GM23338 (cell line): Measurements from ENCODE around the gene LITAF. TPM values are rescaled to one million over a fixed set of nuclear protein-coding genes. Genes with fewer than 3 reads are reported as not detected.

ENCODE experiments used
- ATAC-seq: fragments of 200-7000 bp; cut with Tn5 transposase; 3 replicates; pipeline ENCODE4 v1.9.1; 2020
- DNase-seq: peaks from one replicate; pipeline ENCODE4 v3.0.0-alpha.2; 2015; ENCODE audit warnings: low spot score
- H2AFZ ChIP-seq: fragments of 200-600 bp; sonication (generic); 2 replicates; pipeline ENCODE4 v1.8.0; 2016; ENCODE audit warnings: antibody characterized with exemption, mild to moderate bottlenecking, moderate library complexity
- H3F3A ChIP-seq: fragments of 200-600 bp; sonication (generic); replicated peaks from 2 replicates; pipeline ENCODE4 v1.8.0; 2017; ENCODE audit warnings: antibody characterized with exemption, mixed run types, low read depth
- H3K27ac ChIP-seq: fragments of 200-600 bp; sonication (generic); 2 replicates; pipeline ENCODE4 v1.6.1; 2016; ENCODE audit warnings: low read depth
- H3K27me3 ChIP-seq: fragments of 200-600 bp; sonication (generic); 2 replicates; pipeline ENCODE4 v1.8.0; 2016; ENCODE audit warnings: mild to moderate bottlenecking, mixed run types, moderate library complexity; ENCODE audit not compliant: insufficient read depth
- H3K36me3 ChIP-seq: fragments of 200-600 bp; sonication (generic); 2 replicates; pipeline ENCODE4 v1.8.0; 2016; ENCODE audit warnings: mild to moderate bottlenecking; ENCODE audit not compliant: insufficient read depth
- H3K4me1 ChIP-seq: fragments of 200-600 bp; sonication (generic); 2 replicates; pipeline ENCODE4 v1.8.0; 2016; ENCODE audit warnings: mild to moderate bottlenecking, moderate library complexity; ENCODE audit not compliant: insufficient read depth
- H3K4me2 ChIP-seq: fragments of 200-600 bp; sonication (generic); 2 replicates; pipeline ENCODE4 v1.7.1; 2017; ENCODE audit warnings: mixed run types
- H3K4me3 ChIP-seq: fragments of 200-600 bp; sonication (generic); 2 replicates; pipeline ENCODE4 v1.6.1; 2016; ENCODE audit warnings: mixed run types
- H3K79me2 ChIP-seq: fragments of 200-600 bp; sonication (generic); replicated peaks from 2 replicates; pipeline ENCODE4 v1.8.0; 2017; ENCODE audit warnings: mild to moderate bottlenecking; ENCODE audit not compliant: insufficient read depth
- H3K9me2 ChIP-seq: fragments of 200-600 bp; sonication (generic); 2 replicates; pipeline ENCODE4 v1.8.0; 2017; ENCODE audit not compliant: insufficient read depth
- H4K20me1 ChIP-seq: fragments of 200-600 bp; sonication (generic); replicated peaks from 2 replicates; pipeline ENCODE4 v1.8.0; 2017; ENCODE audit warnings: mild to moderate bottlenecking; ENCODE audit not compliant: insufficient read depth
- H3K27ac Mint-ChIP-seq: 2 replicates; pipeline ENCODE4 v1.8.0; 2020; ENCODE audit warnings: inconsistent platforms, mild to moderate bottlenecking, moderate library complexity, mixed read lengths
- H3K27me3 Mint-ChIP-seq: 3 replicates; pipeline ENCODE4 v1.8.0; 2022; ENCODE audit warnings: low read depth, mild to moderate bottlenecking, moderate library complexity, mixed read lengths, inconsistent platforms; ENCODE audit not compliant: insufficient read depth, poor library complexity
- H3K36me3 Mint-ChIP-seq: 3 replicates; pipeline ENCODE4 v1.8.0; 2021; ENCODE audit warnings: low read depth, mild to moderate bottlenecking, inconsistent platforms, moderate library complexity, mixed read lengths
- H3K4me1 Mint-ChIP-seq: 3 replicates; pipeline ENCODE4 v1.8.0; 2020; ENCODE audit warnings: mild to moderate bottlenecking, inconsistent platforms, mixed read lengths
- H3K4me3 Mint-ChIP-seq: 3 replicates; pipeline ENCODE4 v1.8.0; 2021; ENCODE audit warnings: moderate library complexity, mild to moderate bottlenecking, inconsistent platforms, mixed read lengths
- H3K9me3 Mint-ChIP-seq: 3 replicates; pipeline ENCODE4 v1.8.0; 2020; ENCODE audit warnings: moderate library complexity, mild to moderate bottlenecking, inconsistent platforms, mixed read lengths
- CREB1 ChIP-seq: fragments of 250-450 bp; sonication (Bioruptor Pico); IDR thresholded peaks from 2 replicates; pipeline ENCODE4 v1.5.0; 2020; ENCODE audit warnings: low read depth, mild to moderate bottlenecking, moderate library complexity
- EZH2 ChIP-seq: fragments of 200-600 bp; sonication (generic); IDR thresholded peaks from one replicate; pipeline ENCODE4 v1.8.0; 2017; ENCODE audit warnings: antibody characterized with exemption, mild to moderate bottlenecking, low read depth; ENCODE audit not compliant: unreplicated experiment
- EZH2phosphoT487 ChIP-seq: fragments of 200-600 bp; sonication (generic); IDR thresholded peaks from one replicate; pipeline ENCODE4 v1.8.1; 2018; ENCODE audit warnings: antibody characterized with exemption; ENCODE audit not compliant: unreplicated experiment
- JUNB ChIP-seq: IDR thresholded peaks from one replicate; pipeline ENCODE4 v1.6.1; 2016; ENCODE audit warnings: antibody characterized with exemption; ENCODE audit not compliant: unreplicated experiment
- NANOG ChIP-seq: IDR thresholded peaks from 2 replicates; pipeline ENCODE4 v1.6.1; 2016; ENCODE audit warnings: antibody characterized with exemption, borderline replicate concordance
- POLR2AphosphoS5 ChIP-seq: IDR thresholded peaks from 2 replicates; pipeline ENCODE4 v1.6.1; 2016; ENCODE audit warnings: antibody characterized with exemption, low read depth
- STAT1 ChIP-seq: IDR thresholded peaks from one replicate; pipeline ENCODE4 v1.6.1; 2016; ENCODE audit warnings: antibody characterized with exemption; ENCODE audit not compliant: unreplicated experiment
- ZNF114 ChIP-seq: fragments of 250-450 bp; sonication (Bioruptor Pico); IDR thresholded peaks from 2 replicates; pipeline ENCODE4 v1.5.0; 2020; ENCODE audit warnings: mild to moderate bottlenecking, moderate library complexity
- ZNF331 ChIP-seq: fragments of 250-450 bp; sonication (Bioruptor Pico); IDR thresholded peaks from 2 replicates; pipeline ENCODE4 v1.5.0; 2020; ENCODE audit warnings: low read depth, mild to moderate bottlenecking, moderate library complexity
- polyA plus RNA-seq: library from polyadenylated mRNA; unstranded; fragments of >200 nt; fragmentation: Nextera tagmentation; extraction: Ambion mirVana; gene quantifications from 2 replicates; pipeline ENCODE4 v1.2.1, GENCODE V29; 2016
- total RNA-seq: library from RNA; depleted of rRNA; stranded (reverse); fragments of >200 nt; shearing (Covaris generic); gene quantifications from 2 replicates; pipeline ENCODE4 v1.2.3, GENCODE V29; 2014
- TF ChIP-seq, protein P1 (sequence below): IDR thresholded peaks from 2 replicates; pipeline ENCODE4 v1.6.1; 2016; ENCODE audit warnings: antibody characterized with exemption
- TF ChIP-seq, protein P2 (sequence below): fragments of 250-450 bp; sonication (Bioruptor Pico); IDR thresholded peaks from 2 replicates; pipeline ENCODE4 v1.5.0; 2020; ENCODE audit warnings: mild to moderate bottlenecking, moderate library complexity
- TF ChIP-seq, protein P3 (sequence below): IDR thresholded peaks from one replicate; pipeline ENCODE4 v1.6.1; 2018; ENCODE audit warnings: antibody characterized with exemption; ENCODE audit not compliant: unreplicated experiment
- TF ChIP-seq, protein P4 (sequence below), 2 experiments: fragments of 200-600 bp in 1 of 2; sonication (generic) in 1 of 2; conservative IDR thresholded peaks; 2 replicates each; pipeline versions ENCODE4 v1.5.1 to v1.6.1; 2016 to 2017; ENCODE audit warnings: antibody characterized with exemption in 2 of 2, low read depth in 2 of 2, mild to moderate bottlenecking in 2 of 2, moderate library complexity in 1 of 2

LITAF gene
- total and polyA plus RNA-seq, 2 experiments from 2014 or later, result 131 to 158 TPM

DNA sequence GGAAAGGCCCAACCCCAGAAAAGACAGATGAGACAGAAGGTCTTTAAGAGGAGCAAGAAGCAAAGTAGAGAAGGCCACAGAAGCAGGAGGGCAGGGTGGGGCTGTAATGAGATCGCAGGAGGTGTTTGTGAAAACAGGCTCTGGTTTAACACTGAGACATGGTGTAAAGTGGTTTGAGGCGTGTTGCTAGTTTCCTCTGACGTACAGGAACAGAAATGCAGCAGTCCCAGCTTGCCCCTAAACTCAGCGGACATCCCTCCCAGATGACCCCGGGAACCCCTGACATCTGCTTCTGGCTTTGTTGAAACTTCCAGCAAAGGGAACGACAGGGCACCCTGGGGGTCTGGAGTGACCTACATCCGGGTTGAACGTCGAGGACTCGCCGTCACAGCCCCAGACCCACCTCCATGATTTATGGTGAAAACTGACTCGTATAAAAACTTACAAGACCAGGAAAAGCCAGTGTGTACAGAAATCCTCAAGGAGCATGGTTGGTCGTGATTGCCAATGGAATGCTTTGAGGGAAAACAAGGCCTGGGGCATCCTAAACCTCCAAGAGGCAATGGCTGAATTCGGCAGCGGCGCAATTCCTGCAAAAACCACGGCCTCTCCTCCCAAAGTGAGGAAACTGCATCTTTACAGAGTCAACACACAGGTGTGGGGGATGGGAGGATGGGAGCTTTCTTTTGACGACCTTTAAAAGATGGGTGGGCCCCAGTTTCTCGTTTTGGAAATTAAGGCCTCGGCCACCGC lies 25.8 kb downstream of the LITAF start:
- peaks cover 30% of the 10 kb centered on the region for H3K4me1 Mint-ChIP-seq
- Histone ChIP-seq H3K36me3 (peaks cover 4% of the 10 kb centered on the region), H3K27me3 (no peaks in the 10 kb centered on the region), H3K79me2 (peaks cover 89% of the 10 kb centered on the region), H2AFZ (no peak overlapping the region), H3K4me1 (peaks cover 39% of the 10 kb centered on the region), H3K27ac (peak overlapping the region; percentile 84), H4K20me1 (peaks cover 10% of the 10 kb centered on the region; the same call in 1 of the 2 replicates), H3F3A (peaks cover 10% of the 10 kb centered on the region), H3K4me2 (peak overlapping the region; percentile 59), H3K4me3 (0 out of 2 replicates have a peak overlapping the region, but pooled peaks have one; percentile 6), H3K9me2 (no peaks in the 10 kb centered on the region)
- peak overlapping the region; percentile 21 for H3K27ac Mint-ChIP-seq
- peaks cover 14% of the 10 kb centered on the region for H3K36me3 Mint-ChIP-seq
- no peak overlapping the region for H3K4me3 Mint-ChIP-seq
- H3K27me3 Mint-ChIP-seq, result peaks cover 13% of the 10 kb centered on the region
- H3K9me3 Mint-ChIP-seq, result peaks cover 6% of the 10 kb centered on the region; the same call in 1 of the 3 replicates
- ATAC-seq (peak; percentile 51), DNase-seq (peak; percentile 59)
- TF ChIP-seq NANOG, result no peak
- no peak for TF ChIP-seq EZH2
- no peak for TF ChIP-seq ZNF114 (CRISPR knock-in tag)
- TF ChIP-seq, protein P1, sequence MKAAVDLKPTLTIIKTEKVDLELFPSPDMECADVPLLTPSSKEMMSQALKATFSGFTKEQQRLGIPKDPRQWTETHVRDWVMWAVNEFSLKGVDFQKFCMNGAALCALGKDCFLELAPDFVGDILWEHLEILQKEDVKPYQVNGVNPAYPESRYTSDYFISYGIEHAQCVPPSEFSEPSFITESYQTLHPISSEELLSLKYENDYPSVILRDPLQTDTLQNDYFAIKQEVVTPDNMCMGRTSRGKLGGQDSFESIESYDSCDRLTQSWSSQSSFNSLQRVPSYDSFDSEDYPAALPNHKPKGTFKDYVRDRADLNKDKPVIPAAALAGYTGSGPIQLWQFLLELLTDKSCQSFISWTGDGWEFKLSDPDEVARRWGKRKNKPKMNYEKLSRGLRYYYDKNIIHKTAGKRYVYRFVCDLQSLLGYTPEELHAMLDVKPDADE, result no peak
- TF ChIP-seq JUNB, result no peak
- no peak for TF ChIP-seq STAT1
- TF ChIP-seq ZNF331 (CRISPR knock-in tag), result no peak
- no peak for TF ChIP-seq POLR2AphosphoS5
- TF ChIP-seq CREB1 (CRISPR knock-in tag), result no peak
- TF ChIP-seq, protein P2, sequence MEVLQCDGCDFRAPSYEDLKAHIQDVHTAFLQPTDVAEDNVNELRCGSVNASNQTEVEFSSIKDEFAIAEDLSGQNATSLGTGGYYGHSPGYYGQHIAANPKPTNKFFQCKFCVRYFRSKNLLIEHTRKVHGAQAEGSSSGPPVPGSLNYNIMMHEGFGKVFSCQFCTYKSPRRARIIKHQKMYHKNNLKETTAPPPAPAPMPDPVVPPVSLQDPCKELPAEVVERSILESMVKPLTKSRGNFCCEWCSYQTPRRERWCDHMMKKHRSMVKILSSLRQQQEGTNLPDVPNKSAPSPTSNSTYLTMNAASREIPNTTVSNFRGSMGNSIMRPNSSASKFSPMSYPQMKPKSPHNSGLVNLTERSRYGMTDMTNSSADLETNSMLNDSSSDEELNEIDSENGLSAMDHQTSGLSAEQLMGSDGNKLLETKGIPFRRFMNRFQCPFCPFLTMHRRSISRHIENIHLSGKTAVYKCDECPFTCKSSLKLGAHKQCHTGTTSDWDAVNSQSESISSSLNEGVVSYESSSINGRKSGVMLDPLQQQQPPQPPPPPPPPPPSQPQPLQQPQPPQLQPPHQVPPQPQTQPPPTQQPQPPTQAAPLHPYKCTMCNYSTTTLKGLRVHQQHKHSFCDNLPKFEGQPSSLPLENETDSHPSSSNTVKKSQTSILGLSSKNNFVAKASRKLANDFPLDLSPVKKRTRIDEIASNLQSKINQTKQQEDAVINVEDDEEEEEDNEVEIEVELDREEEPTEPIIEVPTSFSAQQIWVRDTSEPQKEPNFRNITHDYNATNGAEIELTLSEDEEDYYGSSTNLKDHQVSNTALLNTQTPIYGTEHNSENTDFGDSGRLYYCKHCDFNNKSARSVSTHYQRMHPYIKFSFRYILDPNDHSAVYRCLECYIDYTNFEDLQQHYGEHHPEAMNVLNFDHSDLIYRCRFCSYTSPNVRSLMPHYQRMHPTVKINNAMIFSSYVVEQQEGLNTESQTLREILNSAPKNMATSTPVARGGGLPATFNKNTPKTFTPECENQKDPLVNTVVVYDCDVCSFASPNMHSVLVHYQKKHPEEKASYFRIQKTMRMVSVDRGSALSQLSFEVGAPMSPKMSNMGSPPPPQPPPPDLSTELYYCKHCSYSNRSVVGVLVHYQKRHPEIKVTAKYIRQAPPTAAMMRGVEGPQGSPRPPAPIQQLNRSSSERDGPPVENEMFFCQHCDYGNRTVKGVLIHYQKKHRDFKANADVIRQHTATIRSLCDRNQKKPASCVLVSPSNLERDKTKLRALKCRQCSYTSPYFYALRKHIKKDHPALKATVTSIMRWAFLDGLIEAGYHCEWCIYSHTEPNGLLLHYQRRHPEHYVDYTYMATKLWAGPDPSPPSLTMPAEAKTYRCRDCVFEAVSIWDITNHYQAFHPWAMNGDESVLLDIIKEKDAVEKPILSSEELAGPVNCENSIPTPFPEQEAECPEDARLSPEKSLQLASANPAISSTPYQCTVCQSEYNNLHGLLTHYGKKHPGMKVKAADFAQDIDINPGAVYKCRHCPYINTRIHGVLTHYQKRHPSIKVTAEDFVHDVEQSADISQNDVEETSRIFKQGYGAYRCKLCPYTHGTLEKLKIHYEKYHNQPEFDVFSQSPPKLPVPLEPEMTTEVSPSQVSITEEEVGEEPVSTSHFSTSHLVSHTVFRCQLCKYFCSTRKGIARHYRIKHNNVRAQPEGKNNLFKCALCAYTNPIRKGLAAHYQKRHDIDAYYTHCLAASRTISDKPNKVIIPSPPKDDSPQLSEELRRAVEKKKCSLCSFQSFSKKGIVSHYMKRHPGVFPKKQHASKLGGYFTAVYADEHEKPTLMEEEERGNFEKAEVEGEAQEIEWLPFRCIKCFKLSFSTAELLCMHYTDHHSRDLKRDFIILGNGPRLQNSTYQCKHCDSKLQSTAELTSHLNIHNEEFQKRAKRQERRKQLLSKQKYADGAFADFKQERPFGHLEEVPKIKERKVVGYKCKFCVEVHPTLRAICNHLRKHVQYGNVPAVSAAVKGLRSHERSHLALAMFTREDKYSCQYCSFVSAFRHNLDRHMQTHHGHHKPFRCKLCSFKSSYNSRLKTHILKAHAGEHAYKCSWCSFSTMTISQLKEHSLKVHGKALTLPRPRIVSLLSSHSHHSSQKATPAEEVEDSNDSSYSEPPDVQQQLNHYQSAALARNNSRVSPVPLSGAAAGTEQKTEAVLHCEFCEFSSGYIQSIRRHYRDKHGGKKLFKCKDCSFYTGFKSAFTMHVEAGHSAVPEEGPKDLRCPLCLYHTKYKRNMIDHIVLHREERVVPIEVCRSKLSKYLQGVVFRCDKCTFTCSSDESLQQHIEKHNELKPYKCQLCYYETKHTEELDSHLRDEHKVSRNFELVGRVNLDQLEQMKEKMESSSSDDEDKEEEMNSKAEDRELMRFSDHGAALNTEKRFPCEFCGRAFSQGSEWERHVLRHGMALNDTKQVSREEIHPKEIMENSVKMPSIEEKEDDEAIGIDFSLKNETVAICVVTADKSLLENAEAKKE (CRISPR knock-in tag), result no peak
- TF ChIP-seq, protein P3, sequence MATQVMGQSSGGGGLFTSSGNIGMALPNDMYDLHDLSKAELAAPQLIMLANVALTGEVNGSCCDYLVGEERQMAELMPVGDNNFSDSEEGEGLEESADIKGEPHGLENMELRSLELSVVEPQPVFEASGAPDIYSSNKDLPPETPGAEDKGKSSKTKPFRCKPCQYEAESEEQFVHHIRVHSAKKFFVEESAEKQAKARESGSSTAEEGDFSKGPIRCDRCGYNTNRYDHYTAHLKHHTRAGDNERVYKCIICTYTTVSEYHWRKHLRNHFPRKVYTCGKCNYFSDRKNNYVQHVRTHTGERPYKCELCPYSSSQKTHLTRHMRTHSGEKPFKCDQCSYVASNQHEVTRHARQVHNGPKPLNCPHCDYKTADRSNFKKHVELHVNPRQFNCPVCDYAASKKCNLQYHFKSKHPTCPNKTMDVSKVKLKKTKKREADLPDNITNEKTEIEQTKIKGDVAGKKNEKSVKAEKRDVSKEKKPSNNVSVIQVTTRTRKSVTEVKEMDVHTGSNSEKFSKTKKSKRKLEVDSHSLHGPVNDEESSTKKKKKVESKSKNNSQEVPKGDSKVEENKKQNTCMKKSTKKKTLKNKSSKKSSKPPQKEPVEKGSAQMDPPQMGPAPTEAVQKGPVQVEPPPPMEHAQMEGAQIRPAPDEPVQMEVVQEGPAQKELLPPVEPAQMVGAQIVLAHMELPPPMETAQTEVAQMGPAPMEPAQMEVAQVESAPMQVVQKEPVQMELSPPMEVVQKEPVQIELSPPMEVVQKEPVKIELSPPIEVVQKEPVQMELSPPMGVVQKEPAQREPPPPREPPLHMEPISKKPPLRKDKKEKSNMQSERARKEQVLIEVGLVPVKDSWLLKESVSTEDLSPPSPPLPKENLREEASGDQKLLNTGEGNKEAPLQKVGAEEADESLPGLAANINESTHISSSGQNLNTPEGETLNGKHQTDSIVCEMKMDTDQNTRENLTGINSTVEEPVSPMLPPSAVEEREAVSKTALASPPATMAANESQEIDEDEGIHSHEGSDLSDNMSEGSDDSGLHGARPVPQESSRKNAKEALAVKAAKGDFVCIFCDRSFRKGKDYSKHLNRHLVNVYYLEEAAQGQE, result no peak
- no peak for TF ChIP-seq EZH2phosphoT487
- TF ChIP-seq, protein P4, sequence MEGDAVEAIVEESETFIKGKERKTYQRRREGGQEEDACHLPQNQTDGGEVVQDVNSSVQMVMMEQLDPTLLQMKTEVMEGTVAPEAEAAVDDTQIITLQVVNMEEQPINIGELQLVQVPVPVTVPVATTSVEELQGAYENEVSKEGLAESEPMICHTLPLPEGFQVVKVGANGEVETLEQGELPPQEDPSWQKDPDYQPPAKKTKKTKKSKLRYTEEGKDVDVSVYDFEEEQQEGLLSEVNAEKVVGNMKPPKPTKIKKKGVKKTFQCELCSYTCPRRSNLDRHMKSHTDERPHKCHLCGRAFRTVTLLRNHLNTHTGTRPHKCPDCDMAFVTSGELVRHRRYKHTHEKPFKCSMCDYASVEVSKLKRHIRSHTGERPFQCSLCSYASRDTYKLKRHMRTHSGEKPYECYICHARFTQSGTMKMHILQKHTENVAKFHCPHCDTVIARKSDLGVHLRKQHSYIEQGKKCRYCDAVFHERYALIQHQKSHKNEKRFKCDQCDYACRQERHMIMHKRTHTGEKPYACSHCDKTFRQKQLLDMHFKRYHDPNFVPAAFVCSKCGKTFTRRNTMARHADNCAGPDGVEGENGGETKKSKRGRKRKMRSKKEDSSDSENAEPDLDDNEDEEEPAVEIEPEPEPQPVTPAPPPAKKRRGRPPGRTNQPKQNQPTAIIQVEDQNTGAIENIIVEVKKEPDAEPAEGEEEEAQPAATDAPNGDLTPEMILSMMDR (conservative IDR thresholded peaks at IDR 0.05; ENCODE audit: low read depth in 2 of 2), result no peak
